Fibroblast of the aortic adventitia (primary cell): ENCODE data around the gene DPP6. TPM values are rescaled to one million over a fixed set of nuclear protein-coding genes. Genes with fewer than 3 reads are reported as not detected.

Source experiments
- DNase-seq: peaks from one replicate; pipeline ENCODE4 v3.0.0-alpha.2; 2010; ENCODE audit warnings: low read depth
- H3K4me3 ChIP-seq: 2 replicates; pipeline ENCODE4 v1.5.1; 2011; ENCODE audit warnings: low read depth, mild to moderate bottlenecking, control low read depth, low read length, moderate library complexity
- total RNA-seq: library from RNA; depleted of rRNA; stranded (reverse); fragments of >200 nt; gene quantifications from 2 replicates; pipeline ENCODE4 v1.2.3, GENCODE V29; 2012; ENCODE audit warnings: low replicate concordance
- TF ChIP-seq, protein P1 (sequence below): IDR thresholded peaks from 2 replicates; pipeline ENCODE4 v1.5.1; 2011; ENCODE audit warnings: mild to moderate bottlenecking, low read length, control low read depth, inconsistent platforms; ENCODE audit not compliant: insufficient read depth

Gene DPP6
- total RNA-seq, 1 donor, result not detected

DNA sequence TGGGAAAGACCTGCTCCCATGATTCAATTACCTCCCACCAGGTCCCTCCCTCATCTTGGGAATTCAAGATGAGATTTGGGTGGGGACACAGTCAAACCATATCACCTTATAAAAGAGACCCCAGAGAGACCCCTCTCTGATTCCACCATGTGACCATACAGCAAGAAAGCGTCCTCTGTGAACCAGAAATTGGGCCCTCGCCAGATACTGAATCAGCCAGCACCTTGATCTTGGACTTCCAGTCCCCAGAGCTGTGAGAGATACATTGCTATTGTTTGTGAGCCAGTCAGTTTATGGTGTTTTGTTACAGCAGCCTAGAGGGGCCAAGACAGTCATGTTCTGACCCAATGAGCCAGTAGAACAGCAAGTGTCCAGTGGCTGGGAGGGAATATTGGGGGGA lies 718.2 kb downstream of the DPP6 start:
- TF ChIP-seq, protein P1, sequence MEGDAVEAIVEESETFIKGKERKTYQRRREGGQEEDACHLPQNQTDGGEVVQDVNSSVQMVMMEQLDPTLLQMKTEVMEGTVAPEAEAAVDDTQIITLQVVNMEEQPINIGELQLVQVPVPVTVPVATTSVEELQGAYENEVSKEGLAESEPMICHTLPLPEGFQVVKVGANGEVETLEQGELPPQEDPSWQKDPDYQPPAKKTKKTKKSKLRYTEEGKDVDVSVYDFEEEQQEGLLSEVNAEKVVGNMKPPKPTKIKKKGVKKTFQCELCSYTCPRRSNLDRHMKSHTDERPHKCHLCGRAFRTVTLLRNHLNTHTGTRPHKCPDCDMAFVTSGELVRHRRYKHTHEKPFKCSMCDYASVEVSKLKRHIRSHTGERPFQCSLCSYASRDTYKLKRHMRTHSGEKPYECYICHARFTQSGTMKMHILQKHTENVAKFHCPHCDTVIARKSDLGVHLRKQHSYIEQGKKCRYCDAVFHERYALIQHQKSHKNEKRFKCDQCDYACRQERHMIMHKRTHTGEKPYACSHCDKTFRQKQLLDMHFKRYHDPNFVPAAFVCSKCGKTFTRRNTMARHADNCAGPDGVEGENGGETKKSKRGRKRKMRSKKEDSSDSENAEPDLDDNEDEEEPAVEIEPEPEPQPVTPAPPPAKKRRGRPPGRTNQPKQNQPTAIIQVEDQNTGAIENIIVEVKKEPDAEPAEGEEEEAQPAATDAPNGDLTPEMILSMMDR, result no peak
- DNase-seq, result no peak
- no peak overlapping the region for H3K4me3 ChIP-seq

DNA sequence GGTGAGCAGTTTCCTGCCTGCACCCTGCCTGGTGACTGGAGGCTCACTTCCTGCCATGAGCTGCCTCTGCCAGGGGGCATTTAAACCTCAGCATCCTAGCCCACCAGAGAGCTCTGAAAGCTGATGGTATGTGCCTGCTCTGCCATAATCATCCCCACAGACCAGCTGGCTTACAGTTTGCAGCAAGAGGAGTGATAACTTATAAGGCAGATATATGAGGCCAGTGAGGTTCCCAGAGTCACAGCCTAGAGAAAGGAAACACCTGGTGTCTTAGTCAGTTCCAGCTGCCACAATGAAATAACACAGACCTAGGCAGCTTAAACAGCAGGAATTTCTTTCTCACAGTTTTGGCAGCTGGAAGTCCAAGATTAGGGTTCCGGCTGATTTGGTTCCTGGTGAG lies 718.8 kb downstream of the DPP6 start:
- TF ChIP-seq, protein P1, result no peak
- H3K4me3 ChIP-seq, result no peak overlapping the region
- DNase-seq, result no peak

DNA sequence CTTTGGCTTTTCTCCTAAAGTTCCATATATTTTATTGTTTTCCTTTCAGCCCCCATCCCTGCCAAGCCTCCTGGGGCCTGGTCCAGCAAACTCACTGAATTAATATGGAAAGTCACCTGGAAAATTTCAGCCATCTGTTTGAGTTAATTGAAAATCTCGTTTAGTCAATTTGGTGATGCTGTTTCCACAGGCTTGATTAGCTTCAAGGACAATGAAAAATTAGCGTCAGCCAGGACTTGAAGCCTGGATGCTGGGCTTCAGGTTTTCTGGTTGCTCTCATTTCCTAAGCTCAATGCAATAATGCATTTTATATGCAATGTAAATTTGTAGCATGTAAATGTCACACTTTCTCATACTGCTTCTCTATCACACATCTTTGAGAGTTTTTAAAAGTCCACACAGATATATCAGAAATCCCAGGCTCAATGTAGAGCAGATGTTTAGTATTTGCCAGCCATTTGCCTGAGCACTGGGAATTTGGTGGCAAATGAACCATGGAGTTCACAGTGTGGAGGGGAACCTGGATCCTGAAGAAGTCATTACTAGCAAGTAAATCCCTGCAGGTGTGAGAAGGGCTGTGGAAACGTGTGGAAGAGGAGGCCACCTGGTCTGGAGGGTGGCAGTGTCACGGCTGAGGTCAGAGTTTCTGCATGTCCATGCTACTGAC lies 722.2 kb downstream of the DPP6 start:
- TF ChIP-seq, protein P1, result no peak
- no peak for DNase-seq
- no peak overlapping the region for H3K4me3 ChIP-seq

DNA sequence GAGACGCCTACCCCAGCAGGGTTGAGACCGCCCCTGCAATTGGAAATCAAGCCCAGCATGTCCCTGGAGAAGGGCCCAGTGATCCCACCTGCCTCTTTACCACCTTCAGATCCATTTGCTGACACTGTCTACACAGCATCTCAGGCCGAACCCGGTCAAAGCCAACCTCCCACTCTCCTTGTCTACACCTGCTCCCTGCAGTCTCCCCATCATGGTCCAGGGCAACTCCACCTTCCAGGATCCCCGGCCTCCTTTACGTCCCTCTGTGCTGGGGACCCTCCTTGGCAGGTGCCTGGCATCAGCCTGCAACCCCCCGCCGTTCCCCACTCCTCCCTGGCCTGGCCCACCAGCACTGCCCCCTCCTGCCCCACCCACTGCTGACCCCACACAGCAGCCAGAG lies 723.5 kb downstream of the DPP6 start:
- DNase-seq, result no peak
- no peak overlapping the region for H3K4me3 ChIP-seq
- TF ChIP-seq, protein P1, result no peak

DNA sequence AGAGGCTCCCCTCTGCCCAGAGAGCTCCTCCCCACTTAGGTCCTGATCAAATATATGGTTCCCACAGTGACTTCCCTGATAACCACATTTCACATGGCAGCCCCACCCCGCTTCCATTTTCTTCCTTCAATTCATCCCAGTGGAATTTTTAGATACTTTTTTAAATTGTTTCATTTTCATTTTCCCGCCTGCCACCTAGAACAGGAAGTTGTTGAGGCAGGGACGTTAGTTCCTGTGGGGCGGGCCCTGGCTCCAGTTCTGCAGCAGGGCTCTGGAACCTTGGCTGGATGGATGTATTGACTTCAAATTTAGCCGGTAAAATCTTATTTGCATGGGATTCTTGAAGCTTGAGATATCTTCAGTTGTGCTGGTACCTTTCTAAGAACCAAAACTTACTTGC lies 724.2 kb downstream of the DPP6 start:
- DNase-seq, result no peak
- no peak overlapping the region for H3K4me3 ChIP-seq
- TF ChIP-seq, protein P1, result no peak

DNA sequence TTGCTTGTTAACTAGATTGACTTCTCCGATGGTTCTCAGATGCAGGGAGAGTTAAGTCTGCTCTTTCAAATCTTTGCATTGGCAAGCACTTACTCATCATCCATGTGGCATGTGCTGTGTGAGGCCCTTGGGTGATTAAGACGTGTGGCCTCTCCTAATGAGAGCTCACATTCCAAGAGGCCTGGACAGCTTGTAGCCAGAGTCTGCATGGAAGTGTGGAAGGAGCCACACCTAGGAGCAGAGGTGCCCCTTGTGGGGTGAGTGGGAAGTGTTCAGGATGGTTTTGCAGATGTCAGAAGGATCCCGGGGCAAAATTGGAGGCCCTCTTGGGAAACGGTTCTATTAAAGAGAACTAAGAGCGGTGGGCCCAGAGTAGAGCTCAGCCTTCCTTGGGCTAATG lies 724.8 kb downstream of the DPP6 start:
- no peak overlapping the region for H3K4me3 ChIP-seq
- TF ChIP-seq, protein P1, result no peak
- DNase-seq, result no peak

DNA sequence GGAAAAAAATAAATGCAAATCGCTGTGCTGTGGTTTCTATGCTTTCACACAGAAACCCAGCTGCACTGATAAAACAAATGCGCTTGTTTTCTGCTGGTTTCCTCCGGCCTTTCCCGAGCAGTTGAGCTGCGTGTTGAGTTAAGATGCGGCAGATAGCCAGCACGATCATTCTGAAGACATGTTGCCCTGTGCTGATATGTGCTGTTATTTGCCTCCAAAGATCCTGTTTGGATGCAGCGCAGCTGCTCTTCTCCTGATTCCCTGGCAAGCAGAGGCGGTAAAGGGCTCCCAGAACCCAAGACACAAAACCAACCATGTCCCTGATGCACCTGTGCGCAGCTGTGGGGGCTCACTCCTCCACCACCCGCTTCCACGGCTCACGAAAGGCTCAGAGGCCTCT lies 725.3 kb downstream of the DPP6 start:
- no peak for DNase-seq
- no peak overlapping the region for H3K4me3 ChIP-seq
- TF ChIP-seq, protein P1, result no peak
